Transverse colon (tissue), 4 donors: ENCODE measurements around the gene CALN1. TPM values are rescaled to one million over a fixed set of nuclear protein-coding genes. Genes with fewer than 3 reads are reported as not detected.
"Not testable (repeated sequence)": the region's sequence is repeated elsewhere in the genome, so short reads cannot be mapped to it uniquely, and the experiment has no call there.

Experiments used
- DNase-seq: peaks from one replicate; pipeline ENCODE4 v3.0.0-alpha.2; 2019
- H3K27ac ChIP-seq, 4 donors: fragments of 200-600 bp; sonication (generic); 2 replicates each; pipeline ENCODE4 v1.5.1; 2016 to 2018; ENCODE audit warnings: inconsistent platforms in 4 of 4
- H3K27me3 ChIP-seq: fragments of 200-600 bp; sonication (generic); 2 replicates; pipeline ENCODE4 v1.5.1; 2017; ENCODE audit warnings: inconsistent platforms
- H3K36me3 ChIP-seq, 4 donors: fragments of 200-600 bp; sonication (generic); 2 replicates each; pipeline ENCODE4 v1.5.1; 2017 to 2019; ENCODE audit warnings: inconsistent platforms in 4 of 4
- H3K4me1 ChIP-seq, 4 donors: fragments of 200-600 bp; sonication (generic); 2 replicates each; pipeline ENCODE4 v1.5.1; 2017 to 2020; ENCODE audit warnings: inconsistent platforms in 4 of 4
- H3K4me3 ChIP-seq, 4 donors: fragments of 200-600 bp; sonication (generic); 1 replicate in 1 of 4; 2 replicates in 3 of 4; pipeline versions ENCODE4 v1.5.1 to v1.6.1; 2017 to 2019; ENCODE audit warnings: inconsistent platforms in 4 of 4
- H3K9me3 ChIP-seq, 2 donors: fragments of 200-600 bp; sonication (generic); 2 replicates each; pipeline ENCODE4 v1.5.1; 2017 to 2019; ENCODE audit warnings: inconsistent platforms in 2 of 2
- CTCF ChIP-seq, 5 experiments: fragments of 200-600 bp in 3 of 5; fragments of 450-650 bp in 2 of 5; sonication (generic) in 3 of 5; IDR thresholded peaks; 1 replicate in 2 of 5; 2 replicates in 3 of 5; pipeline ENCODE4 v1.5.1; 2016 to 2017; ENCODE audit warnings: antibody characterized with exemption in 5 of 5, inconsistent platforms in 3 of 5, mild to moderate bottlenecking in 2 of 5, moderate library complexity in 1 of 5
- EP300 ChIP-seq: sonication (generic); formaldehyde crosslinking; IDR thresholded peaks from one replicate; pipeline ENCODE4 v1.6.1; 2017; ENCODE audit warnings: antibody characterized with exemption, low read depth
- POLR2A ChIP-seq: fragments of 450-650 bp; IDR thresholded peaks from one replicate; pipeline ENCODE4 v1.6.1; 2016; ENCODE audit warnings: antibody characterized with exemption, mild to moderate bottlenecking, moderate library complexity
- POLR2AphosphoS5 ChIP-seq, 3 donors: sonication (generic); formaldehyde crosslinking; IDR thresholded peaks; one replicate each; pipeline ENCODE4 v1.6.1; 2016; ENCODE audit warnings: antibody characterized with exemption in 3 of 3
- WGBS, 2 donors: methylation state at CpG; one replicate each; pipeline ENCODE4 v1.1.5; 2018; ENCODE audit warnings: low coverage in 1 of 2; 5-methylcytosine and 5-hydroxymethylcytosine counted together
- in situ Hi-C, 4 donors: fragments of 200-750 bp; cut with MboI; loops; one replicate each; pipeline versions ENCODE4 v1.15.0 to v1.15.1; 2017; ENCODE audit warnings: low sequenced_read_pairs in 3 of 4, low pct_ligation_motif_present in 1 of 4, low pct_unique_long_range_greater_than_20kb in 1 of 4
- intact Hi-C: fragments of 100-400 bp; cut with DNase I; formaldehyde crosslinking; loops from one replicate; pipeline ENCODE4 v1.15.1; 2023; ENCODE audit warnings: low total_unique reads
- total RNA-seq, 4 donors: library from RNA; depleted of rRNA; stranded (reverse); fragments of >200 nt; gene quantifications; one replicate each; pipeline ENCODE4 v1.1.0, GENCODE V29; 2016

CALN1 gene
- total RNA-seq, 4 donors from 2014 or later, result not detected

GRCh38 chr7:72078856-72079255, 333.3 kb downstream of the CALN1 start:
- intact Hi-C loops, result no loop called here
- no peaks in the 10 kb centered on the region for H3K36me3 ChIP-seq
- DNase-seq, result no peak
- no peak overlapping the region for H3K27ac ChIP-seq
- in situ Hi-C loops, result no loop called here
- WGBS, 2 donors, result 87 to 90% methylated on average over 10 to 11 of the region's 11 CpGs
- H3K4me3 ChIP-seq, result no peak overlapping the region
- H3K4me1 ChIP-seq, result no peaks in the 10 kb centered on the region
- H3K9me3 ChIP-seq, result no peaks in the 10 kb centered on the region
- TF ChIP-seq POLR2AphosphoS5 (IDR thresholded peaks at IDR 0.05) (no peak), EP300 (no peak)
- H3K27me3 ChIP-seq, result no peaks in the 10 kb centered on the region

GRCh38 chr7:72078301-72078700, 333.8 kb downstream of the CALN1 start:
- 90 to 100% methylated on average over 1 to 8 of the region's 8 CpGs for WGBS, 2 donors
- no peak for DNase-seq
- H3K27ac ChIP-seq, result no peak overlapping the region
- no peaks in the 10 kb centered on the region for H3K4me1 ChIP-seq
- in situ Hi-C loops, result no loop called here
- no peak overlapping the region for H3K4me3 ChIP-seq
- no peaks in the 10 kb centered on the region for H3K36me3 ChIP-seq
- no peaks in the 10 kb centered on the region for H3K27me3 ChIP-seq
- TF ChIP-seq POLR2AphosphoS5 (IDR thresholded peaks at IDR 0.05) (no peak), CTCF (IDR thresholded peaks at IDR 0.05) (no peak), EP300 (no peak), POLR2A (no peak)
- no peaks in the 10 kb centered on the region for H3K9me3 ChIP-seq
- intact Hi-C loops, result no loop called here

GRCh38 chr7:72077786-72078185, 334.4 kb downstream of the CALN1 start:
- Histone ChIP-seq H3K27me3 (no peaks in the 10 kb centered on the region), H3K36me3 (no peaks in the 10 kb centered on the region), H3K27ac (no peak overlapping the region), H3K4me3 (no peak overlapping the region), H3K9me3 (peaks cover 0 to 3% of the 10 kb centered on the region in 2 donors), H3K4me1 (no peaks in the 10 kb centered on the region)
- in situ Hi-C loops, result no loop called here
- no peak for DNase-seq
- intact Hi-C loops, result no loop called here
- WGBS, 2 donors, result 66 to 77% methylated on average over 2 to 4 of the region's 4 CpGs
- TF ChIP-seq EP300, result no peak
- no peak for TF ChIP-seq POLR2A
- no peak for TF ChIP-seq POLR2AphosphoS5 (IDR thresholded peaks at IDR 0.05)
- TF ChIP-seq CTCF (IDR thresholded peaks at IDR 0.05), result no peak

- in situ Hi-C loops (no loop called here), intact Hi-C loops (no loop called here)
- no peak for DNase-seq
- Histone ChIP-seq H3K36me3 (no peaks in the 10 kb centered on the region), H3K27ac (no peak overlapping the region), H3K9me3 (peaks cover 5 to 9% of the 10 kb centered on the region in 2 donors), H3K4me1 (no peaks in the 10 kb centered on the region), H3K4me3 (no peak overlapping the region), H3K27me3 (no peaks in the 10 kb centered on the region)
- TF ChIP-seq POLR2AphosphoS5 (IDR thresholded peaks at IDR 0.05) (no peak), CTCF (IDR thresholded peaks at IDR 0.05) (no peak), EP300 (no peak), POLR2A (no peak)
Measured at GRCh38 chr7:72072901-72073300, 339.2 kb downstream of the CALN1 start.

- Histone ChIP-seq H3K36me3 (no peaks in the 10 kb centered on the region), H3K4me1 (no peaks in the 10 kb centered on the region), H3K27ac (no peak overlapping the region), H3K9me3 (peaks cover 5 to 9% of the 10 kb centered on the region in 2 donors), H3K27me3 (no peaks in the 10 kb centered on the region), H3K4me3 (no peak overlapping the region)
- TF ChIP-seq POLR2A (no peak), CTCF (IDR thresholded peaks at IDR 0.05) (no peak), EP300 (no peak), POLR2AphosphoS5 (IDR thresholded peaks at IDR 0.05) (no peak)
- in situ Hi-C loops (no loop called here), intact Hi-C loops (no loop called here)
- no peak for DNase-seq
Measured at GRCh38 chr7:72069263-72069662, 342.9 kb downstream of the CALN1 start.

- H3K36me3 ChIP-seq, intact Hi-C loops, H3K4me1 ChIP-seq, H3K27me3 ChIP-seq, H3K4me3 ChIP-seq, in situ Hi-C loops, H3K27ac ChIP-seq, H3K9me3 ChIP-seq, DNase-seq: not testable (repeated sequence)
- WGBS, 2 donors, result 79 to 100% methylated on average over 1 of the region's 1 CpG
Measured at GRCh38 chr7:72065764-72066163, 346.4 kb downstream of the CALN1 start.
